HepG2 (cell line): ENCODE data around the gene RAB3A. TPM values are rescaled to one million over a fixed set of nuclear protein-coding genes. Genes with fewer than 3 reads are reported as not detected.

Source experiments
- CC2D1A ChIP-seq: sonication (generic); formaldehyde crosslinking; IDR thresholded peaks from 2 replicates; pipeline ENCODE4 v1.8.1; 2023; ENCODE audit warnings: mild to moderate bottlenecking, missing genetic modification reagents
- CEBPZ ChIP-seq: IDR thresholded peaks from 2 replicates; pipeline ENCODE4 v1.6.1; 2012; ENCODE audit warnings: low read length, improper control_type of control experiment
- DZIP1 ChIP-seq: sonication (generic); formaldehyde crosslinking; IDR thresholded peaks from 2 replicates; pipeline ENCODE4 v1.5.0; 2020; ENCODE audit warnings: mild to moderate bottlenecking, missing genetic modification reagents
- E2F2 ChIP-seq: sonication (generic); formaldehyde crosslinking; IDR thresholded peaks from 2 replicates; pipeline ENCODE4 v1.4.0; 2020; ENCODE audit warnings: missing genetic modification reagents, borderline replicate concordance
- HNF1B ChIP-seq: sonication (generic); formaldehyde crosslinking; IDR thresholded peaks from 2 replicates; pipeline ENCODE4 v1.5.1; 2020; ENCODE audit warnings: mild to moderate bottlenecking, moderate library complexity, missing genetic modification reagents
- JUNB ChIP-seq: sonication (generic); formaldehyde crosslinking; IDR thresholded peaks from 2 replicates; pipeline ENCODE4 v1.8.0; 2022; ENCODE audit warnings: missing genetic modification reagents, mild to moderate bottlenecking, borderline replicate concordance
- KDM1A ChIP-seq: IDR thresholded peaks from 2 replicates; pipeline ENCODE4 v1.6.1; 2016; ENCODE audit warnings: missing compliant biosample characterization
- KDM4B ChIP-seq: sonication (generic); formaldehyde crosslinking; IDR thresholded peaks from 2 replicates; pipeline ENCODE4 v1.4.0; 2020; ENCODE audit warnings: missing genetic modification reagents
- MAFK ChIP-seq, 2 experiments: IDR thresholded peaks in 1 of 2; conservative IDR thresholded peaks in 1 of 2; 2 replicates each; pipeline ENCODE4 v1.6.1; 2011; ENCODE audit warnings: improper control_type of control experiment in 2 of 2, low read length in 2 of 2
- PLSCR1 ChIP-seq: sonication (generic); formaldehyde crosslinking; IDR thresholded peaks from 2 replicates; pipeline ENCODE4 v1.5.0; 2020; ENCODE audit warnings: missing genetic modification reagents, mild to moderate bottlenecking, borderline replicate concordance
- SAFB2 ChIP-seq: sonication (generic); formaldehyde crosslinking; IDR thresholded peaks from 2 replicates; pipeline ENCODE4 v1.5.1; 2020; ENCODE audit warnings: missing genetic modification reagents, low read depth, mild to moderate bottlenecking, borderline replicate concordance
- TAF15 ChIP-seq: fragments of 200-400 bp; formaldehyde crosslinking; IDR thresholded peaks from one replicate; pipeline ENCODE4 v1.6.1; 2018; ENCODE audit warnings: mild to moderate bottlenecking, low read depth, low read length; ENCODE audit not compliant: poor library complexity, severe bottlenecking
- ZBTB7B ChIP-seq: sonication (generic); formaldehyde crosslinking; IDR thresholded peaks from 2 replicates; pipeline ENCODE4 v1.4.0; 2020; ENCODE audit warnings: missing genetic modification reagents
- ZFP41 ChIP-seq: sonication (generic); formaldehyde crosslinking; IDR thresholded peaks from 2 replicates; pipeline ENCODE4 v1.4.0; 2020; ENCODE audit warnings: mild to moderate bottlenecking, missing genetic modification reagents, borderline replicate concordance
- ZIK1 ChIP-seq: sonication (generic); formaldehyde crosslinking; IDR thresholded peaks from 2 replicates; pipeline ENCODE4 v1.5.0; 2020; ENCODE audit warnings: mild to moderate bottlenecking, low read depth, missing genetic modification reagents, borderline replicate concordance
- ZMYM2 ChIP-seq: sonication (generic); formaldehyde crosslinking; IDR thresholded peaks from 2 replicates; pipeline ENCODE4 v1.8.0; 2022; ENCODE audit warnings: mild to moderate bottlenecking, missing genetic modification reagents
- ZNF317 ChIP-seq: sonication (generic); formaldehyde crosslinking; IDR thresholded peaks from 2 replicates; pipeline ENCODE4 v1.5.0; 2020; ENCODE audit warnings: mild to moderate bottlenecking, missing genetic modification reagents
- ZNF644 ChIP-seq: IDR thresholded peaks from 2 replicates; pipeline ENCODE4 v1.6.1; 2016; ENCODE audit warnings: low read depth
- ZNF780A ChIP-seq: sonication (generic); formaldehyde crosslinking; IDR thresholded peaks from 2 replicates; pipeline ENCODE4 v1.8.0; 2022; ENCODE audit warnings: mild to moderate bottlenecking, missing genetic modification reagents, moderate library complexity
- polyA plus RNA-seq, 8 experiments: library from polyadenylated mRNA; depleted of rRNA in 3 of 8; stranded (reverse) in 7 of 8; unstranded in 1 of 8; fragments of >200 nt; fragmentation: Illumina TruSeq in 4 of 8; extraction: Trizol in 4 of 8; gene quantifications; 2 replicates each; pipeline versions ENCODE4 v1.2.1 to v1.2.3, GENCODE V29; 2011 to 2016; ENCODE audit warnings: low read depth in 4 of 8, missing spikeins in 1 of 8, mixed read lengths in 1 of 8; ENCODE audit not compliant: insufficient read depth in 1 of 8
- total RNA-seq, 5 experiments: library from RNA; depleted of rRNA; stranded (reverse); fragments of >200 nt; fragmentation: Illumina TruSeq; extraction: Trizol; gene quantifications; 2 replicates each; pipeline ENCODE4 v1.2.3, GENCODE V29; 2016; ENCODE audit warnings: low read depth in 1 of 5

RAB3A gene
- total and polyA plus RNA-seq, 2 of the 13 experiments (the other 11 are each of a cell fraction or from before 2014, with no cell fraction given): 0.58 to 0.98 TPM

DNA sequence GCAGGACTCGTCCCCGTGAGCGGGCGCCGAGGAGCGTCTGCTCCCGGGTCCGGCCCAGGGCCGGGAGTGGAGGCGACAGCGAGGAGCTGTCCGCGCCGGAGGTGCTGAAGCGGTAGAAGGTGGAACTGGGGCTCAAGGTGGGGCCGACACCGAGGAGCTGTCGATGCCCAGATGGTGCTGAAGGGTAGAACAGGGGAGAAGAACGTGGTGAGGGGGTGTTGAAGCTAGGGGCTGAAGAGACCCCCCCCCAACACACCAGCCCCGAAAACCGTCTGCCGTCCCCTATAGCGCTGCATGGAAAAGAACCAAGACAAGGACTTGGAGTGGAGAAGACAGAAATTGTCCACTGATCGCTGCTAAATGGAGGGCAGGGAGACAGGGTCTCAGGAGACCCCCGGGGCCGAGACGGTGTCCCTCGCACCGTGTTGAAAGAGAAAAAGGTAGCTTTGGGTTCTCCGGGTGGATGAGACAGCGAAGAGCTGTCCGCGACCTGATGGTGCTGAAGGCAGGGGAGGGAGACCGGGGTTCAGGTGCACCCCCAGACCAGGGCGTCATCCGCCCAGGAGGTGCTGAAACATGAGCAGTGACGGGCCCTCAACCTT lies 29.5 kb upstream of the RAB3A start (continued):
- TF ChIP-seq CEBPZ (no peak), ZNF317 (CRISPR knock-in tag) (peak; percentile 64), ZMYM2 (CRISPR knock-in tag) (0 out of 2 replicates have a peak, but pooled peaks have one; percentile 15), ZNF644 (CRISPR knock-in tag) (no peak), E2F2 (CRISPR knock-in tag) (no peak; the same call in 1 of the 2 replicates), MAFK (conservative IDR thresholded peaks at IDR 0.05 in 1 of 2, IDR thresholded peaks at IDR 0.05 in 1 of 2; ENCODE audit: low read length in 2 of 2) (no peak), PLSCR1 (CRISPR knock-in tag) (peak; percentile 48; the same call in 1 of the 2 replicates), ZBTB7B (CRISPR knock-in tag) (peak; percentile 42; the same call in 1 of the 2 replicates), JUNB (peak; percentile 53; the same call in 1 of the 2 replicates), CC2D1A (CRISPR knock-in tag) (no peak), KDM4B (CRISPR knock-in tag) (0 out of 2 replicates have a peak, but pooled peaks have one; percentile 59), HNF1B (CRISPR knock-in tag) (no peak), ZIK1 (0 out of 2 replicates have a peak, but pooled peaks have one; percentile 92), DZIP1 (CRISPR knock-in tag) (peak; percentile 74; the same call in 1 of the 2 replicates), ZFP41 (CRISPR knock-in tag) (no peak), KDM1A (CRISPR knock-in tag) (0 out of 2 replicates have a peak, but pooled peaks have one; percentile 48), SAFB2 (CRISPR knock-in tag) (no peak), ZNF780A (peak; percentile 73; the same call in 1 of the 2 replicates), TAF15 (no peak)
